Suprapubic skin (tissue), 3 donors: ENCODE measurements around the gene CYTH2.

Experiments
- POLR2AphosphoS5 ChIP-seq, 3 donors: sonication (generic); formaldehyde crosslinking; IDR thresholded peaks; one replicate each; pipeline ENCODE4 v1.6.1; 2017; ENCODE audit warnings: antibody characterized with exemption in 3 of 3
- TF ChIP-seq, protein P1 (sequence below), 2 donors: fragments of 200-600 bp in 1 of 2; fragments of 450-650 bp in 1 of 2; sonication (generic) in 1 of 2; IDR thresholded peaks; one replicate each; pipeline ENCODE4 v1.5.1; 2016 to 2019; ENCODE audit warnings: antibody characterized with exemption in 2 of 2, mild to moderate bottlenecking in 1 of 2, moderate library complexity in 1 of 2

DNA sequence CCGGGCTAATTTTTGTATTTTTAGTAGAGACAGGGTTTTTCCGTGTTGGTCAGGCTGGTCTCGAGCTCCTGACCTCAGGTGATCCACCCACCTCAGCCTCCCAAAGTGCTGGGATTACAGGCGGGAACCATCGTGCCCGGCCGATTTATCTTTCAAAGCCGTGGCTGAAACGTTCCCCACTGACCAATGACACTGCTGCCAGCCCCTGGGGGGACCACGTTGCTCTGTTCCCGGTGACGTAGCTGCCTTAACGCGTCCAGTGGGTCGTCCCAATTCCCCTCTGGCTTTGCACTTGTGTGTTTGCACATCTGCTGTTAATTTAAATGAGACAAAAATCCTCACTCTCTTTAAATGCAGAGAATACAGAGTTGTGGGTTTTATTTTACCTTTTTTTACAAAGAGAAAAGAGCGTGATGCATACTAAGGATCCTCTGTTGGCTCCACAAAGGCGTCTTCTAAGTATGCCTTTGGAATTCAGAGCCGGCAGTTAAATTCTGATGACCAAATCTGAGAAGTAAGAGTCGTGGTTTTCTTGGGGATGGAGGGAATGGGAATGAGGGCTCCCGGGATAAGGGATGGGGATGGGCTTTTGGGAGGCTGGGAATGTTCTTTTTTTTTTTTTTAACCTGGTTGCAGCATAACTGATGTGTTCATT, 61.0 kb downstream of the CYTH2 start:
- TF ChIP-seq, protein P1, sequence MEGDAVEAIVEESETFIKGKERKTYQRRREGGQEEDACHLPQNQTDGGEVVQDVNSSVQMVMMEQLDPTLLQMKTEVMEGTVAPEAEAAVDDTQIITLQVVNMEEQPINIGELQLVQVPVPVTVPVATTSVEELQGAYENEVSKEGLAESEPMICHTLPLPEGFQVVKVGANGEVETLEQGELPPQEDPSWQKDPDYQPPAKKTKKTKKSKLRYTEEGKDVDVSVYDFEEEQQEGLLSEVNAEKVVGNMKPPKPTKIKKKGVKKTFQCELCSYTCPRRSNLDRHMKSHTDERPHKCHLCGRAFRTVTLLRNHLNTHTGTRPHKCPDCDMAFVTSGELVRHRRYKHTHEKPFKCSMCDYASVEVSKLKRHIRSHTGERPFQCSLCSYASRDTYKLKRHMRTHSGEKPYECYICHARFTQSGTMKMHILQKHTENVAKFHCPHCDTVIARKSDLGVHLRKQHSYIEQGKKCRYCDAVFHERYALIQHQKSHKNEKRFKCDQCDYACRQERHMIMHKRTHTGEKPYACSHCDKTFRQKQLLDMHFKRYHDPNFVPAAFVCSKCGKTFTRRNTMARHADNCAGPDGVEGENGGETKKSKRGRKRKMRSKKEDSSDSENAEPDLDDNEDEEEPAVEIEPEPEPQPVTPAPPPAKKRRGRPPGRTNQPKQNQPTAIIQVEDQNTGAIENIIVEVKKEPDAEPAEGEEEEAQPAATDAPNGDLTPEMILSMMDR (IDR thresholded peaks at IDR 0.05), result no peak
- TF ChIP-seq POLR2AphosphoS5 (IDR thresholded peaks at IDR 0.05), result no peak
